GM12878 (cell line): ENCODE results near the gene SYNDIG1.

Experiments used
- CREB1 ChIP-seq: IDR thresholded peaks from 2 replicates; pipeline ENCODE4 v1.6.1; 2012; ENCODE audit warnings: low read depth, mild to moderate bottlenecking, inconsistent platforms
- GABPA ChIP-seq: IDR thresholded peaks from 2 replicates; pipeline ENCODE4 v1.6.1; 2014; ENCODE audit warnings: antibody characterized with exemption, low read depth, mild to moderate bottlenecking, inconsistent platforms
- MYB ChIP-seq: fragments of 150-350 bp; IDR thresholded peaks from 2 replicates; pipeline ENCODE4 v1.6.1; 2014; ENCODE audit warnings: mild to moderate bottlenecking, low read depth, low read length, borderline replicate concordance
- POLR2A ChIP-seq: IDR thresholded peaks from 2 replicates; pipeline ENCODE4 v1.6.1; 2011; ENCODE audit warnings: low read depth, mild to moderate bottlenecking, low read length
- RELA ChIP-seq: fragments of 450-650 bp; IDR thresholded peaks from 2 replicates; pipeline ENCODE4 v1.8.0; 2014; ENCODE audit warnings: borderline replicate concordance; ENCODE audit not compliant: partially characterized antibody
- SP1 ChIP-seq: IDR thresholded peaks from one replicate; pipeline ENCODE4 v1.6.1; 2011; ENCODE audit warnings: low read depth, low read length
- ZSCAN29 ChIP-seq: fragments of 450-650 bp; IDR thresholded peaks from 2 replicates; pipeline ENCODE4 v1.6.1; 2017; ENCODE audit warnings: mild to moderate bottlenecking, moderate library complexity
- TF ChIP-seq, protein P1 (sequence below), 3 experiments: IDR thresholded peaks in 2 of 3; conservative IDR thresholded peaks in 1 of 3; 2 replicates each; pipeline ENCODE4 v1.5.1; 2011; ENCODE audit warnings: low read depth in 3 of 3, low read length in 3 of 3, mild to moderate bottlenecking in 3 of 3, control low read depth in 2 of 3, moderate library complexity in 2 of 3, inconsistent platforms in 1 of 3, mixed read lengths in 1 of 3; ENCODE audit not compliant: control insufficient read depth in 2 of 3, insufficient read depth in 1 of 3; ENCODE audit errors: extremely low read depth in 1 of 3

DNA sequence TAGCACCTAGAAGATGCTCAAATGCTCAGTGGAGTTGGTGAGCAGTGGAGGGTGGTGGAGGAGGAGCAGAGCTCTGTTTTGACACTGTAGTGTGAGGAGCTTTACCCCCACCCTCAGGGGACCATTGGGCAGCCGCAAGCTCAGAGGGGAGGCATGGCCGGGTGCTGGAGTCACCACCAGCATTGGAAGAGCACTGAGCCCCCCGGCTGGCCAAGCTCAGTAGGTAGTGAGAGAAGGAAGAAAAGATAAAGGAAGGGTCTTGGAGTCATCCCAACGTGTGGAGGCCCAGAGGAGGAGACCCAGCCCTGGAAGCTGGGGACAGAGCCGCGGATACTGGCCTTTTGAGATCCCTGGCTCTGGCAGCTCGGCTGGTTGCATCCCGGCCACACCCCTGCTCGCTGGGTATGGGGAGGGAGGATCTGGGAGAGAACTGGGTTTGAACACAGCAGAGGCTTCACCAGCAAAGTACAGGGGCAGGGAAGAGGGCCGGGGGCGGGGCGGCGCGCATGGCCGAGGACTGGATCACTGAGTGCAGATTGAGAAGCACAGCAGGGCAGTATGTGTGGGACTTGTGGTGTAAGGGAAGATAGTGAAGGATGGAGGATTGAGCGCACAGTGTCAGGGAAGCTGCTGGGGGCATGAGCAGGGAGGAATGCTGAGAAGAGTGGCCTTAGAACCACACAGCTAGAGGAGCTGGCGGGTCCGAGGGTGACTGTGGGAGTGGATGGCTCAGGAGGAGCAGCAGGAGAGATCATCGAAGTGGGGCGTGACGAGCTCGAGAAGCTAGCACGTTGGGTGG, 24.4 kb downstream of the SYNDIG1 start:
- TF ChIP-seq, protein P1, sequence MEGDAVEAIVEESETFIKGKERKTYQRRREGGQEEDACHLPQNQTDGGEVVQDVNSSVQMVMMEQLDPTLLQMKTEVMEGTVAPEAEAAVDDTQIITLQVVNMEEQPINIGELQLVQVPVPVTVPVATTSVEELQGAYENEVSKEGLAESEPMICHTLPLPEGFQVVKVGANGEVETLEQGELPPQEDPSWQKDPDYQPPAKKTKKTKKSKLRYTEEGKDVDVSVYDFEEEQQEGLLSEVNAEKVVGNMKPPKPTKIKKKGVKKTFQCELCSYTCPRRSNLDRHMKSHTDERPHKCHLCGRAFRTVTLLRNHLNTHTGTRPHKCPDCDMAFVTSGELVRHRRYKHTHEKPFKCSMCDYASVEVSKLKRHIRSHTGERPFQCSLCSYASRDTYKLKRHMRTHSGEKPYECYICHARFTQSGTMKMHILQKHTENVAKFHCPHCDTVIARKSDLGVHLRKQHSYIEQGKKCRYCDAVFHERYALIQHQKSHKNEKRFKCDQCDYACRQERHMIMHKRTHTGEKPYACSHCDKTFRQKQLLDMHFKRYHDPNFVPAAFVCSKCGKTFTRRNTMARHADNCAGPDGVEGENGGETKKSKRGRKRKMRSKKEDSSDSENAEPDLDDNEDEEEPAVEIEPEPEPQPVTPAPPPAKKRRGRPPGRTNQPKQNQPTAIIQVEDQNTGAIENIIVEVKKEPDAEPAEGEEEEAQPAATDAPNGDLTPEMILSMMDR (IDR thresholded peaks at IDR 0.05 in 2 of 3, conservative IDR thresholded peaks at IDR 0.05 in 1 of 3; ENCODE audit: control insufficient read depth in 2 of 3, extremely low read depth in 1 of 3, insufficient read depth in 1 of 3, low read depth in 3 of 3, low read length in 3 of 3), result no peak
- TF ChIP-seq ZSCAN29 (no peak), POLR2A (no peak), MYB (no peak), CREB1 (no peak), GABPA (no peak), SP1 (no peak), RELA (no peak)
